Heart left ventricle (tissue), 16 donors: ENCODE data around the gene C16orf89. TPM values are rescaled to one million over a fixed set of nuclear protein-coding genes. Genes with fewer than 3 reads are reported as not detected.
A peak's percentile ranks its signal among the peaks of the same experiment; 100 is the strongest.

ENCODE experiments used
- ATAC-seq, 4 donors: fragments of 200-7000 bp; cut with Tn5 transposase; one replicate each; pipeline ENCODE4 v1.9.1; 2020 to 2022; ENCODE audit warnings: moderate library complexity in 4 of 4, mild to moderate bottlenecking in 3 of 4, moderate number of reproducible peaks in 1 of 4
- DNase-seq, 5 donors: peaks; one replicate each; pipeline ENCODE4 v3.0.0-alpha.2; 2020
- H3K27ac ChIP-seq, 12 donors: fragments of 200-600 bp; sonication (generic) in 4 of 12; one replicate each; pipeline versions ENCODE4 v1.5.0 to v1.8.0; 2016 to 2022; ENCODE audit warnings: mild to moderate bottlenecking in 2 of 12
- H3K27me3 ChIP-seq, 9 donors: fragments of 200-600 bp; sonication (generic) in 2 of 9; one replicate each; pipeline versions ENCODE4 v1.5.1 to v1.8.0; 2016 to 2022; ENCODE audit warnings: mild to moderate bottlenecking in 3 of 9
- H3K36me3 ChIP-seq, 9 donors: fragments of 200-600 bp; sonication (generic) in 2 of 9; one replicate each; pipeline versions ENCODE4 v1.5.0 to v1.8.0; 2018 to 2022; ENCODE audit warnings: mild to moderate bottlenecking in 2 of 9
- H3K4me1 ChIP-seq, 12 donors: fragments of 200-600 bp; sonication (generic) in 4 of 12; one replicate each; pipeline versions ENCODE4 v1.5.0 to v1.8.0; 2016 to 2022; ENCODE audit warnings: mild to moderate bottlenecking in 3 of 12
- H3K4me3 ChIP-seq, 12 donors: fragments of 200-600 bp; sonication (generic) in 4 of 12; one replicate each; pipeline versions ENCODE4 v1.5.0 to v1.8.0; 2017 to 2022; ENCODE audit warnings: mild to moderate bottlenecking in 9 of 12, moderate library complexity in 4 of 12
- H3K9me3 ChIP-seq, 12 donors: fragments of 200-600 bp; sonication (generic) in 4 of 12; one replicate each; pipeline versions ENCODE4 v1.5.0 to v1.8.0; 2016 to 2022; ENCODE audit warnings: mild to moderate bottlenecking in 1 of 12
- CTCF ChIP-seq, 12 donors: fragments of 200-600 bp; sonication (generic) in 4 of 12; IDR thresholded peaks; one replicate each; pipeline versions ENCODE4 v1.5.0 to v1.8.0; 2018 to 2022; ENCODE audit warnings: antibody characterized with exemption in 12 of 12, mild to moderate bottlenecking in 5 of 12
- POLR2A ChIP-seq, 2 donors: fragments of 450-650 bp; IDR thresholded peaks; one replicate each; pipeline ENCODE4 v1.6.1; 2017; ENCODE audit warnings: antibody characterized with exemption in 2 of 2, mild to moderate bottlenecking in 2 of 2, moderate library complexity in 2 of 2
- WGBS, 4 donors: extraction: QIAGEN DNeasy Blood & Tissue Kit in 2 of 4; methylation state at CpG; one replicate each; pipeline versions ENCODE4 v1.1.5 to v1.1.7; 2013 to 2018; 5-methylcytosine and 5-hydroxymethylcytosine counted together
- intact Hi-C, 10 donors: fragments of 100-400 bp; cut with DNase I; formaldehyde crosslinking; loops; one replicate each; pipeline versions ENCODE4 v1.11.1 to v1.14.2; 2022
- polyA plus RNA-seq, 2 donors: library from polyadenylated mRNA; stranded (reverse); fragments of 200-250 nt; gene quantifications; one replicate each; pipeline ENCODE4 v1.2.3, GENCODE V29; 2013
- total RNA-seq, 9 donors: library from RNA; depleted of rRNA in 2 of 9; stranded (reverse); fragments of >200 nt in 2 of 9; fragmentation: NEBNext Ultra II Directional in 3 of 9; extraction: Animal tissue kit (Norgen Biotek cat#: 25700) in 3 of 9; gene quantifications; one replicate each; pipeline versions ENCODE4 v1.1.0 to v1.2.4, GENCODE V29; 2016 to 2023
- donor health status: ischemic (EF 13 %, LVEDD 7.1; RV severe dilation, severe dysfunction).
- donor health status: healthy with polysubstance abuse.
- donor health status: DM: no; HTN: yes; CAD: no.
- donor health status: DM: no; HTN: no; CAD: no.
- donor health status: ischemic (EF 25% LVEDD 6.9; RV normal size, moderate dysfunction).
- donor health status: ischemic (EF 25% LVEDD 5.7; RV mildly dilated, moderate dysfunction).
- donor health status: healthy.
- donor health status: DM: yes; HTN: yes; CAD: no.
- donor health status: ischemic (EF 35%, LVEDD 5.7; RV mildly dilated, moderate dysfunction).
- donor health status: nonischemic (EF 11% LVEDD 7.7; RV severe dilation, severe dysfunction).
- donor health status: DM: yes; HTN: yes; CAD: no.
- donor health status: PGD.
- donor health status: ischemic (EF 29% LVEDD 5.4; RV normal size, mild dysfunction).
- donor health status: nonischemic (EF 23%, LVEDD 6.1; RV moderate dilation, normal function).

Gene C16orf89
- total and polyA plus RNA-seq, 11 donors = 0.26 to 38.4 (median 6.3) TPM

DNA sequence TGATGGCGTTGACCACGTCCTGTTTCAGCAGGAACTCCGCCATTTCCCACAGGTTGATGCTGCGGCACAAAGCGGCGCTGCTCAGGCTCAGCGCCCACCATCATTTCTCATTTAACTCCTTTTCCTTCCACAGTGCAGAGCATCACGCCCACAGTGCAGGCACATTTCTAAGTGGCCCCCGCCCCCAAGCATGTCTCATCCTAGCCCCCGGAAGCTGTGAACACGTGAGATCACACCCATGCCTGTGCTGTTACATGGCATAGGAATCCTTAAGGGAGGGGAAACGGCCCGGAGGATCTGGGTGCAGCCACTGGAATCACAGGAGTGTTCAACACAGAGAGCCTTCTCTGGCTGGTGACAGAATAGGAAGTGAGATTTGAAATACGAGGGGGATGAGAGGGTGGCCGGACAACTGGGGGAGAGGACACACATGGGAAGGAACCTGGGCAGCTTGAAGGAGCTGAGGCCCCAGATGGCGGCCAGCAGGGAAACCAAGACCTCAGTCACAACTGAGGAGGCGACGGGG, 36.7 kb downstream of the C16orf89 start:
- no peak for TF ChIP-seq CTCF (IDR thresholded peaks at IDR 0.05)
- TF ChIP-seq POLR2A (IDR thresholded peaks at IDR 0.05) = no peak
- intact Hi-C loops = loop anchor here in 3 of 10 donors (5.0 to 10.0 kb wide), 4 partner anchors 64 to 164 kb away; partner anchors contain the start of gene SEC14L5 (in 2 of the 3)
- H3K9me3 ChIP-seq = no peaks in the 10 kb centered on the region
- H3K4me1 ChIP-seq = peaks cover 0 to 21% (median 8%) of the 10 kb centered on the region in 12 donors
- H3K36me3 ChIP-seq = peaks cover 0 to 28% (median 8%) of the 10 kb centered on the region in 9 donors
- H3K27me3 ChIP-seq = no peaks in the 10 kb centered on the region
- ATAC-seq = no peak
- H3K27ac ChIP-seq = no peak overlapping the region
- 88 to 92% (median 92%) methylated on average over 18 of the region's 18 CpGs for whole genome bisulfite sequencing, 4 donors
- peak in 1 of 5 donors; percentile 8 for DNase-seq
- H3K4me3 ChIP-seq = no peak overlapping the region

GRCh38 chr16:5027575-5028235, 38.1 kb downstream of the C16orf89 start:
- H3K36me3 ChIP-seq = peaks cover 0 to 28% (median 8%) of the 10 kb centered on the region in 9 donors

DNA sequence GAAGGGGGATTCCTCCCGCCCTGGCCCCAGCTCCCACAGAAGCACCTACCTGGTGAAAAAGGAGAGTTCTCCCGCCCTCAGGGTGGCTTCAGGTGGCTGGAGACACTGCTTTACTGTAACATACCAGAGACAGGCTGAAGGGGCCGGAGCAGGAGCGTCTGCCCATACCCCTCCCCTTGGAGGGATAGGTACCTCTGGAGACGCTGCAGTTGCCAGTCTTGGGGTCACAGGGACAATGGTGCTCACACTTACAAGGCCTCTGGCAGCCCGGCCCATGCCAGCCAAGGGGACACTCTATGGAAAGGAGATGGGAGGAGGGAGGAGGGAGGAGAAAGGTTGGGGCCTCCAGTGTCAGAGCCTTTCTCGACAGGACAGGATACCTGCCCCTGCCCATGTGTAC, 38.7 kb downstream of the C16orf89 start:
- no peak for TF ChIP-seq CTCF (IDR thresholded peaks at IDR 0.05)
- TF ChIP-seq POLR2A (IDR thresholded peaks at IDR 0.05) = no peak
- Histone ChIP-seq H3K27ac (no peak overlapping the region), H3K27me3 (no peaks in the 10 kb centered on the region), H3K9me3 (no peaks in the 10 kb centered on the region), H3K36me3 (peaks cover 0 to 28% (median 8%) of the 10 kb centered on the region in 9 donors), H3K4me1 (peaks cover 0 to 9% (median 0%) of the 10 kb centered on the region in 12 donors), H3K4me3 (no peak overlapping the region)
- WGBS, 4 donors = 89 to 92% (median 91%) methylated on average over 6 to 7 of the region's 7 CpGs
- intact Hi-C loops = loop anchor here in 3 of 10 donors (5.0 to 10.0 kb wide), 4 partner anchors 62 to 162 kb away; partner anchors contain the start of gene SEC14L5 (in 2 of the 3)
- DNase-seq (no peak), ATAC-seq (no peak)

More at GRCh38 chr16:5027575-5028235, 38.1 kb downstream of the C16orf89 start:
- H3K4me3 ChIP-seq = no peak overlapping the region
- H3K27me3 ChIP-seq = no peaks in the 10 kb centered on the region
- peak in 1 of 5 donors; percentile 15 for DNase-seq
- WGBS, 4 donors = 93 to 95% (median 94%) methylated on average over 13 to 32 of the region's 32 CpGs
- TF ChIP-seq CTCF (IDR thresholded peaks at IDR 0.05) (no peak), POLR2A (IDR thresholded peaks at IDR 0.05) (no peak)
- no peaks in the 10 kb centered on the region for H3K9me3 ChIP-seq
- H3K27ac ChIP-seq = no peak overlapping the region
- peaks cover 0 to 15% (median 2%) of the 10 kb centered on the region in 12 donors for H3K4me1 ChIP-seq
- intact Hi-C loops = loop anchor here in 3 of 10 donors (5.0 to 10.0 kb wide), 4 partner anchors 63 to 163 kb away; partner anchors contain the start of gene SEC14L5 (in 2 of the 3)
- ATAC-seq = no peak

DNA sequence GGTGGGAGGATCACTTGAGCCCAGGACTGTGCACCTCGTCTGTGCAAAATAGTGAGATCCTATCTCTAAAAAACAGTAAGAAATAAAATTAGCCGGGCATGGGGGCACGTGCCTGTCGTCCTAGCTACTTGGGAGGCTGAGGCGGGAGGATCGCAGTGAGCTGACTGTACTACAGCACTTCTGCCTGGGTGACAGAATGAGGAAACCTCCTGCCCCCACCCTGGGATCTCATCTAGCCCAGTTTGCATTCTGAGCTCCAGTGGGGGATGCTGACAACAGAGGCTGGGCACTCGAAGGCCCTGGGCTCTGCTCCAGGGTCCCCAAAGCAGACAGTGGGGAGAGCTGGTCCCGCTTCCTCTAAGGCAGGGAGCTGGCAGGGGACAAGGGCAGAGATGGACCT, 39.1 kb downstream of the C16orf89 start:
- WGBS, 4 donors = 89 to 93% (median 92%) methylated on average over 8 of the region's 8 CpGs

More for the DNA sequence above, 39.1 kb downstream of the C16orf89 start:
- intact Hi-C loops = loop anchor here in 3 of 10 donors (5.0 to 10.0 kb wide), 4 partner anchors 62 to 162 kb away; partner anchors contain the start of gene SEC14L5 (in 2 of the 3)
- DNase-seq = peak in 1 of 5 donors; percentile 19
- no peak for TF ChIP-seq CTCF (IDR thresholded peaks at IDR 0.05)
- no peak for TF ChIP-seq POLR2A (IDR thresholded peaks at IDR 0.05)
- H3K4me1 ChIP-seq = peaks cover 0 to 9% (median 0%) of the 10 kb centered on the region in 12 donors
- no peak overlapping the region for H3K4me3 ChIP-seq
- no peak for ATAC-seq
- no peak overlapping the region for H3K27ac ChIP-seq
- no peaks in the 10 kb centered on the region for H3K9me3 ChIP-seq
- no peaks in the 10 kb centered on the region for H3K27me3 ChIP-seq
- peaks cover 0 to 28% (median 8%) of the 10 kb centered on the region in 9 donors for H3K36me3 ChIP-seq
